Measurements from ENCODE around the gene FANCC.
"Not testable (repeated sequence)": the region's sequence is repeated elsewhere in the genome, so short reads cannot be mapped to it uniquely, and the experiment has no call there.

The FANCC gene

DNA sequence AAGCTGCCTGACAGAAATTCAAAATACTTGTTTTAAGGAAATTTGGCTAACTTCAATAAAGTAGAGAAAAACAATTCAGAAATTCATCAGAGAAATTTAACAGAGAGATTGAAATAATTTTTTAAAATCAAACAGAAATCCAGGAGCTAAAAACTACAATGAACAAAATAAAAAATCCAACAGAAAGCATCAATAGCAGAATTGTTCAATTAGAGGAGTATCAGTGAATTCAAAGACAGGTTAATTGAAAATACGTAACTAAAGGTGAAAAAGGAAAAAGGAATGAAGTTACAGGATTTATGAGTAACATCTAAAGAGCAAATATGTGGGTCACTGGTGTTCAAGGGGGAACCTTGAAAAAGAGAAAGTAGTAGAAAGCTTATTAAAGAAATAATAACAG lies 36.8 kb downstream of the FANCC start:
- DNase-seq (ENCODE audit: low read depth in 2 of 2), result no peak

DNA sequence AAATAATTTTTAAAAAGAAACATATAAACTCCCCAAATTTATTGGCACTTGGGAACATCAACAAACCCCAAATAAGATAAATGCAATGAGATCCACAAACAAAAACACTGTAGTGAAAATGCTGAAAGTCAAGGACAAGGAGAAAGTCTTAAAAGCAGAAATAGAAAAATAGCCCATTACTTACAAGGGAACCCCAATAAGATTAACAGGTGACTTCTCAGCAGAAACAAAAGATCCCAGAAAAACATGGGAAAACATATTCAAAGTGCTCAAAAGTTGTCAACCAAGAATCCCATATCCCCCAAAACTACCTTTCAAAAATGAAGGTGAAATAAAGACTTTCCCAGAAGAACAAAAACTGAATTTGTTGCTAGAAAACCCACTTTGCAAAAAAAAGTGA lies 40.0 kb downstream of the FANCC start:
- no peak for DNase-seq (ENCODE audit: low read depth in 2 of 2)

DNA sequence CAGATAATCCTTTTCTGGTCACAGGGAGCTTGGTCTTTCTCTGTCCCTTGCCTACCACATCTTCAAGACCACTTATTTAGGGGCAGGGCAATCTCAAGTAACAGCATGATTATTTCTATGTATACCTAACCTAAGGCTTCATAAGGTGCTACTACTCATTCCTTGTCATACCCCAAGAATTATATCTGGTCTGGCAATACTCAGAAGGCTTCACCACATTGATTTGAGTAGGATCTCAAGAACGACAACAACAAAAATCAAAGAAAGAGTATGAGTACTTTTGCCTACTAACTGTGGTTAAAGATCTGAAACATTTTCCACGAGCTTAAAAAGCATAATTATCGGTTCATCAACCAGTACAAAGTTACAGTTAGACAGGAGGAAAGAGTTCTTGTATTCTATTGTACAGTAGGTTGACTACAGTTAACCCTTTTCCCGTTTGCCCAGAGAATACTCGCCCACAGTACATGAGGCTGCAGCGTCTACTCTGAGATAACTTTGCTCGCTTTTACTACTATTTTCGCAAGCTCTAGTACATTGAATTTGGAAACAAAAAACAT lies 41.0 kb downstream of the FANCC start:
- DNase-seq (ENCODE audit: low read depth in 2 of 2), result no peak

DNA sequence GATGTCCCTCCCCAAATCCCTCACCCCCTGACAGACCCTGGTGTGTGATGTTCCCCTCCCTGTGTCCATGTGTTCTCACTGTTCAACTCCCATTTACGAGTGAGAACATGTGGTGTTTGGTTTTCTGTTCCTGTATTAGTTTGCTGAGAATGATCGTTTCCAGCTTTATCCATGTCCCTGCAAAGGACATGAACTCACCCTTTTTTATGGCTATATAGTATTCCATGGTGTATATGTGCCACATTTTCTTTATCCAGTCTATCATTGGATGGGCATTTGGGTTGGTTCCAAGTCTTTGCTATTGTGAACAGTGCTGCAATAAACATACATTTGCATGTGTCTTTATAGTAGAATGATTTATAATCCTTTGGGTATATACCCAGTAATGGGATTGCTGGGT lies 43.3 kb downstream of the FANCC start:
- DNase-seq (ENCODE audit: low read depth in 2 of 2), result not testable (repeated sequence)

DNA sequence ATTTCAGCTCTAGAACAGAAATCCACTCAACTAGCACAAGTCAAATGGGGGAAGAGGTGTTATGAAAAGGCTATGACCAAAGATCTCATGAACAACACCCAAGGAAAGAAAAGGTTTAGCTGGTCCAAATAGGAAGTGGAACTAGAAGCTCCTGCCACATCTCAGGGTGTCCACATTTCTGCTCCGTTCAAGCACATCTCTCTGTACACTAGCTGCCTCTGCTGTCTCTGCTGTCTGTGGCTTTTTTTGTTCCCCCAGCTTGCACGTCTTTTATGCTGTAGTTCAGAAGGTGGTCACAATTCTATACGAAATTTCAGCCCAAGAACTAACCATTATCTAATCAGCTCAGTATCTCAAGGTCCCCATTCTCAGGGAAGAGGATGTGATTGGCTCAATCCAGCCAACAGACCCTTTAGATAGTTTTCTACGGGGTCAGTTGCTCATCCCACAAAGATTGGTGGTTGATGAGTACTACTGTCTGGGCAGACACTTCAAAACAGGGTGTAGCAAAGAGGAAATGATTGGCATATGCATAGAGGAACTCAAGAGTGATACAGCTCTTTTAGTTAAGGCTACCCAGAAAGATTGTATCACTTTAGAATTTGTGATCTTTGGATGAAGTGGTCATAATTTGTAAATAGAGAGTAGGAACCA lies 44.0 kb downstream of the FANCC start:
- DNase-seq (ENCODE audit: low read depth in 2 of 2), result no peak

DNA sequence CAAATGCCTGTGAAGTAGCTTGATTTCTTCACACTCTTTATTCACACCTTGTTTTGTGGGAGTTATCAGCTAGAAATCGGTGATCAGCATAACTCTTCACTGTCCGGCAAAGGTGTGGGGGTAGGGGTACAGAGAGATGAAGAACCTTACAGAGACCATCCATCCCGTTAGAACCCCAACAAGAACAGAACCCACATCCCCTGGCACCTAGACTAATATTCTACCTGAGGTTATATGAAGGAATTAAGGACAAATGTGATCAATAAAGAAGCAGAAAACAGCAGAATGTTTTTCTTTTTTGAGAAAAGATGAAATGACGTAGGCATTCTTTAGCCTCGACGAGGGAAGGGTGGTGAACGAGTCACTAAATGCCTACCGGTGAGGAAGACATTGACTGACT lies 44.7 kb downstream of the FANCC start:
- DNase-seq (ENCODE audit: low read depth in 2 of 2), result no peak

DNA sequence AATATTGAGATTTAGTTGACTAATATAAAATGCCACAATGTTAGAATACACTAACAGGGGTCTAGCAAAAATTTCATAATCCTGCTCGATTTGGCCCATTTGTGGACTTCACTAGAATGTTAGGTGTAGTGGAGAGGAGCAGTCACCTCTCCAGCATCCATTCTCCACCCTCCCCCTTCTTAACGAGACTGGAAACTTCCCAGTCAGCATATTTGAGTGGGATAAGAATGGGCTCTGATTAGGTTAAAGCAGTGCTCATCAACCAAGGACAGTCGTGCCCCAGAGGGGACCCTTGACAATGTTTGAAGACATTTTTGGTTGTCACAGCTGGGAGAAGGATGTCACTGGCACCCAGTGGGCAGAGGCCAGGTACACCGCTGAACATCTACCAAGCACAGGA lies 46.7 kb downstream of the FANCC start:
- no peak for DNase-seq (ENCODE audit: low read depth in 2 of 2)

DNA sequence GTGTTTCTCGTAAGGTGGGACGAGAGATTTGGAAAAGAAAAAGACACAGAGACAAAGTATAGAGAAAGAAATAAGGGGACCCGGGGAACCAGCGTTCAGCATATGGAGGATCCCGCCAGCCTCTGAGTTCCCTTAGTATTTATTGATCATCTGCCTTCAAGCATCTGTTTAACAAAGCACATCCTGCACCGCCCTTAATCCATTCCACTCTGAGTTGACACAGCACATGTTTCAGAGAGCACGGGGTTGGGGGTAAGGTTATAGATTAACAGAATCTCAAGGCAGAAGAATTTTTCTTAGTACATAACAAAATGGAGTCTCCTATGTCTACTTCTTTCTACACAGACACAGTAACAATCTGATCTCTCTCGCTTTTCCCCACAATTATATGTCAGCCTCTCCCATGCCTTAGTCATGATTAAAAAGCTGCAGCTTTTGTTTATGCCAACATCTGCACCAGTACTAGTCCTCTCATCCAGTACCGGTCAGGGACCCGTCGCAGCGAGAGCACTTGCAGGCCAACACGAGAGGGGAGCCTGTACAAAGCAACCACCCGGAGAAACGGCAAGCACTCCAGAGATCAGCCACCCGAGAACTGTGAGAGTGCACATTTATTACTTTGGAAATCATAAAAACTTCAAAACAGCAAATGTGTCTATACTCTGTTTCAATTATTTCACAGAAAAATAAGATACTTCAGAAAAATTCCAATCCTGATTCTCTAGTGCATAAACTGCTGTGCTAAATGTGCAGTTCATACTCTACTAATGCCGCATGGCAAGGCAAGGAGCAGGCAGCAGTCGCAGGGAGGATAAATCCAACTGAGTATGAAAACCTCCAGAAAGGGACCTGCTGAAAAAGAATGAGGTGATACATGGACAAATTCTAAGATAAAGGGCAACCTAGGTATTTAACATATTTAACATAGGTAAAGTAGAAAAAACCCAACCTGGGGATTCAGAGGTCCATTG lies 47.4 kb downstream of the FANCC start:
- not testable (repeated sequence) for DNase-seq (ENCODE audit: low read depth in 2 of 2)

DNA sequence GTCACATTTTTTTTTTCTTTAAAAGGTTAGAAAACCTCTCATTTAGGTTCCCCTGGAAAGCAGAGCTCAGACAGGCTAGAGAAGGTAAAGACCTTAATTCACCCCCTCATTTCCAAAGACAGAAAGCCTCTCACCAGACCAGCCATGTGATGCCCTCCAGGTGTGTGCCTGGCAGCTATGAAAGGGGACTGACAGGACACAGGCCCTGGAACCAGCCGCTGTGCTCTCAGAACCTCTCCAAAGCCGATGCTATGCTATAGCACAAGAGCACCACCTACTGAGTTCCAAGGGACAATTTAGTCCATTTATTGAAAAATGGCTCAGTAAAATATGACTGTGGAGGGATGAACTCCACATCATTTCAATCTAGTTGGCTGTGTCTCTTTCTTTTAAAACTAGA lies 48.8 kb downstream of the FANCC start:
- no peak for DNase-seq (ENCODE audit: low read depth in 2 of 2)

DNA sequence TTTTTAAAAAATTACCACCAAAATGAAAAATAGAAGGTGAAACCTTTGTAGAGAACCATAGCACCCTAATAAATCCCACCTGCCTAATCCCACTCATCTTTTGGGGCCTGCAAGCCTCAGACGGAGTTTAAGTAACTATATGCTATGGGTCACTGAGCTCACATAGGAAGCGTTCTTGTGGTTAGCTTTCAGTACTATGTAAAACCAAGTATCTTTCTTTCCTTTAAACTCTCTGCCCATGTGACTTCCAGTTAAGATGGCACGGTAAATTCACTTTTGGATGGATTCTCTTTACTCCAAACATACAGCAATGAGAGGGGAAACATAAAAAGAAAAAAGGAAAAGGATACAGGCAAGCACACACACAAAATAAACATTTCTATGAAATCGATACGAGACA lies 50.9 kb downstream of the FANCC start:
- DNase-seq (ENCODE audit: low read depth in 2 of 2), result no peak

DNA sequence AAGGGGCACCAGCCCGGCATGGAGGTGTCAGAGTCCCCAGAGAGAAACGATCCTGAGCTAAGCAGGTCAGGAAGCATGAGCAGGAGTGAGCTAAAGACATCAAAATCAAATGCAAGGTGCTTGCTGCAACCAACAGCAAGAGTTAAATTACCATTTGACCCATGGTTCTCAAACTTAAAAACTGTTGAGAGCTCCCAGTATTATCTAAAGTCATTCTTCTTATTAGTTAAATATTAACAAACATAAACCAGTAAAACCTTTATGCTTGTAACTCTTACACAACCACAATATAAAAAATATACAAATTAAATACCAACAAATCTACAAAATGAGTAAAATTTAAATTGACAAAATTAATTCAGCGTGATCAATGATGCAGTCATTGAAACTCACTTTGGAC lies 51.5 kb downstream of the FANCC start:
- no peak for DNase-seq (ENCODE audit: low read depth in 2 of 2)

DNA sequence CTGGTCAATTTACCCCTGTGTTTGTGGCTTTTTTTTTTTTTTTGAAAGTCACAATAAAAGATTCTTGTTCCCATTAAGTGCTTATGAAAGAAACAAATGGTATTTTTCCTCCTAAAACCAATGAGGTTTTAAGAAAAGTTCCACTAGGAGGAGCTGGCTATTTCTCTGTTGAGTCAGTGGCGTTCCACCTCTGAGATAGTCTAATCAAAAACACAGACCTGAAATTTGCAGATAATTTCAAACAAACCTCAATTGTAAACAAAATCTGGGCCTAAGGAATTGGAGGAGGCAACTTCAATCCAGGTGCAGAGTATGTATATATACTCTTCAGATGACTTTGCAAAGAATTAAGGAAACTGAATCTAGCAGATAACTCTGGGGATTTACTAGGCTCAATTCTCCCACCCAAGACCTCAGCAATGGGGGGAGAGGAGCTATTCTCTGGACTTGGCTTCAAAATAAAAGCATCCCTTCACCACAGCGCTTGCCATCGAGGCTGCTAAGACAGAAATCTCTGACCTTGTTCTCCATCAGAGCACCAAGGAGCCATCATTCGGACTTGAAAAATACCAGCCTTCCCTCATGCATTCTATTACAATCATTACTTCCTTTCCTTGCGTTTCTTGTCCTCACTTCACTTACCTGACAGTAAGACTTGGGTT lies 52.4 kb downstream of the FANCC start:
- no peak for DNase-seq (ENCODE audit: low read depth in 2 of 2)

DNA sequence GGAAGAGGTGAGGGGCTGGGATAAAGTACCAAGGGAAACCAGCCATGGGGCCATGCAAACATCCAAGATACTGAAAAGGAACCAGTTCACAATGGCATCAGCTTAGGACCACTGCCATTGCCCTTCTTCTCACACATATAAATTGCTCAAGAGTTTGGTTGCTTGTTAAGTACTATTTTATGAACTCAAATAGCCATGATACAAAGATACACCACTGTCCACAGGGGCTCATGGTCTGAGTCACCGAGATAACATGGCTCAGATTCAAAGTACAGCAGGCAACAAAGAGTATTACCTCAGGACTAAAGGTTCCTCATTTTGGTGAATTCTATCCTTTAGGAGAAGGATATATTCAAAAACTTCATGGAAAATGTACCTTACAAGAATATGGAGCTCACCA lies 55.6 kb downstream of the FANCC start:
- DNase-seq (ENCODE audit: low read depth in 2 of 2), result no peak

DNA sequence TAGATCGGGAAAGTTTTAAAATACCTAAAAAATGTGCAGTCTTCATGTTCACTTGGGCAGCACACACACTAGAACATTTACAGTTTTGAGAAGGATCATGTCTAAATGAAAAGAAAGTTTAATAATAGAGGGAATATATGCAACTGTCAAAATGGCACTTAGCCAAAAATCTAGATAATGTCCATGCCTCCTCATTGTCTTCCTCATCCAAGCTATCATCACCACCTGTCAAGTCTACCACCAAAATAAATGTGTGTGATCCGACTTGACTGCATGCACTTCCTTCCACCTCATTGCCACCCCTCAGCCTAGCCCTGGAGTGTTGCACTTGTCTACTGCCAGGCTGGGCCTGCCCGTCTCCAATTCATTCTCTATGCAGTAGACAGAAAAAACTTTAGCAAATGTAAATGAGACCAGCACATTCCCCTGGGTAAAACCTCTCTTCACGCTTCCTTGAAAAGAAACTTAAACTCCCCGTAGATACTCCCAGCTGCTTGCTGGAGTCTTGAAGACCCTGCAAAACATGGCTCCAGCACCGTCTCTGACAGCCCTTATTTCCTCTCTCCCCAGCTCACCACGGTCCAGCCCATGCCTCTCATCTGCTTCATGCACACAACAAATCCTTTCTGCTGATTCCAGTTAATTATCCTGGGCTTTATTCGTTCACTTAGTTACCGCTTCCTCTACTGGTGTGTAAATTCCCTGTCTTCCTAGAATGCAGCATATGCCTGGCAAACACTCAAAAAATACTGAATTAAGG lies 66.9 kb downstream of the FANCC start:
- no peak for DNase-seq (ENCODE audit: low read depth in 2 of 2)

DNA sequence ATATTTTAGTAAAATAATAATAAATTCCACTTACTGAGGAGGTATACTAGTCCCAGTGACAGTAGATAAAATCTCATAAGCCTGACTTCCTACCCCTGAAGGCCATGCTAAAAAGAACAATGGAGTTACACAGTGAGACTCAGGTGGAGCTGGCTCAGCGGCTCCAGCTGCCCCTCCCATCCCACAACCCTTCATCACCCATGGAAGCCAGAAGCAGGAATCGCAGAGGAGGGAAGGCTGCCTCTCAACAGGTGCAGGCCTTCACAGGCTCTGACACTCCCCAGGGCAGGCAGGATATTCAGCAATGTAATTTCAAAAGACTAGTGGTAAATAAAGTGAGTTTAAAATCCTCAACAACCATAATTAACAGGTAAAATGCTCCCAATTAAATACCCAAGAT lies 67.5 kb downstream of the FANCC start:
- DNase-seq (ENCODE audit: low read depth in 2 of 2), result no peak

DNA sequence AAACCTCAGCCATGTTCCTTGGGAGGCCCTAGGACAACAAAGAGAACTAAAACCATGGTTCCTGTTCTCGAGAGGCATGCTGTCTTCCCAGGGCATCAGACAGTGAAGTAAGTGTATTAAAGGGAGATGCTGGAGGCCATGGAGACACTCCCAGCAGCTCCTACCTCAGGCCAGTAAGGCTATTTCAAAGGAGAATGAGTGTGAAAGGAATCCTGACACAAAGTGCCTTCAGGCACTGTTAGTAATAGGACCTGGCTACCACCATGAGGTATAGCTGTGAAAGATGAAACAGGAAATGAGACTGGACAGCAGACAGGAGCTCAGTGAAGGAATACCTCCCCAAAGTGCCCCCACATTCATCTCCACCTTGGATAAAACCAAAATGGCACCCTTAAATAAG lies 71.0 kb downstream of the FANCC start:
- no peak for DNase-seq (ENCODE audit: low read depth in 2 of 2)

DNA sequence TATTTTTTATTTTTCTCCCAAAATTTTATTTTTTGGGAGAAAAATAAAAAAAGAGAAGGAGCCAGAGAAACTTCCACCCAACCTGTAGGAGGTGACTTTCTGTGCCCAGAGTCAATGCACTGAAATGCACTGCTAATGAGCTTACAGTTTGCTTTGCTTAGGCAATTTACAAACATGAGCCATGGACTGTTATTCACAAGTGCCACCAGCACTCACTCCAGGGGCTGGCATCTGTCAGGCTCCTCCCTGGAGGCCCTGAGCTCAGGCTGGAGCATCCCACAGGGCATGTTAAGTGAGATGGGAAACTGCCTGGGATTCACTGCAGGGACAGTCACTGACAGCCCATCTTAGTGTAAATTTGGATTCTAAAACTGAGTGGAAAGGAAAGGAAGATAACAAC lies 74.9 kb downstream of the FANCC start:
- DNase-seq (ENCODE audit: low read depth in 2 of 2), result no peak

DNA sequence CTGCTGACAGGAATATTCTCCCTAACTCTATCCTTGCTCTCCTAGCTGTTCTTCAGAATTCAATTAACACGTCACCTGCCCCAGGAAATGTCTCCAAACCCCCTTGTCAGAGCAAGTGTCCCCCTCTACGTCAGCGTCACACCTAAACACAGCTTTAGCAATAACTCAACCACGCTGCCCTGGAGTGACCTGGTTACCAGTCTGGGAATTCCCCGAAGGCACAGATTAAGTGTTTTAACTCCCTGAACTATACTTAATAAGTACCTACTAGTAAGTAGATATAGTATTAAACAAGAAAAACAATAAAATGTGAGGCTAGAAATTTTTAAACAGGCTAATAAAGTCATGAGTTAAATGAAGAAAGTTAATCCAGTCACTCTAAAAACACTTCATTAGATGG lies 78.4 kb downstream of the FANCC start:
- DNase-seq (ENCODE audit: low read depth in 2 of 2), result no peak

DNA sequence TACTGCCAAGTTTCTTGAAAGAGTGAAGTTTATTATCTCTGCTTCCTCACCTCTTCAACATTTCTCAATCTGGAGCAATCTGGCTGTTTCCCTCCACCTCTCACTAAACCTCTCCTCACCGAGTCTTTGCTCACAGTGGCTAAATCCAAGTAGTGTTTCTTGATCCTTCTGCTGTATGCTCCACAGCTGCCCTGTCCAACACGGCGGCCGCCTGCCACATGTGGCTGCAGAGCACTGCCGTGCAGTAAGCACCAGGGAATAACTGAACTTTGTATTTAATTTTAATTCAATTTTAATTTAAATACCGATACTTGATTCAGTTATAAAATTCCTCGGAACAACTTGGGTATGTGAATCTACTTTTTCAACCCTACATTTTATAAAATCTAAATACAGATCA lies 80.2 kb downstream of the FANCC start:
- no peak for DNase-seq (ENCODE audit: low read depth in 2 of 2)

DNA sequence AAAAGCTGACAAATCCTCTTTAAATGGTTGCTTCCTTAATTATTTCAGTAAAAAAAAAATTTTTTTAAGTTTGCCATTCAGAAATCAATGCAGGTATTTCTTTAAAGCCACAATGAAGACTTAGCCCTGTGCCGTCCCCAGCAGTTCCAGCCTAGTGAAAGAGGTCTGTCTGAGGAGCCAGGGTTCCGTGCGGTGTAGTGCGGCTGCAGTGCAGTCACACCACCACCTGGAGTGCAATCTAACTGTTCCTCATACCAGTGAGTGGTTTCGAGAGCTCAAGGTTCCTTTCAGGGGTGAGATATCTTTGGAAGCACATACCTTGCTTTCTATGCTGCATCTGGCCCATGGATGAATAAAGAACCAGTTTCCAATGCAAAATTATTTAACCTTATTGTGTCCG lies 87.5 kb downstream of the FANCC start:
- DNase-seq (ENCODE audit: low read depth in 2 of 2), result no peak

DNA sequence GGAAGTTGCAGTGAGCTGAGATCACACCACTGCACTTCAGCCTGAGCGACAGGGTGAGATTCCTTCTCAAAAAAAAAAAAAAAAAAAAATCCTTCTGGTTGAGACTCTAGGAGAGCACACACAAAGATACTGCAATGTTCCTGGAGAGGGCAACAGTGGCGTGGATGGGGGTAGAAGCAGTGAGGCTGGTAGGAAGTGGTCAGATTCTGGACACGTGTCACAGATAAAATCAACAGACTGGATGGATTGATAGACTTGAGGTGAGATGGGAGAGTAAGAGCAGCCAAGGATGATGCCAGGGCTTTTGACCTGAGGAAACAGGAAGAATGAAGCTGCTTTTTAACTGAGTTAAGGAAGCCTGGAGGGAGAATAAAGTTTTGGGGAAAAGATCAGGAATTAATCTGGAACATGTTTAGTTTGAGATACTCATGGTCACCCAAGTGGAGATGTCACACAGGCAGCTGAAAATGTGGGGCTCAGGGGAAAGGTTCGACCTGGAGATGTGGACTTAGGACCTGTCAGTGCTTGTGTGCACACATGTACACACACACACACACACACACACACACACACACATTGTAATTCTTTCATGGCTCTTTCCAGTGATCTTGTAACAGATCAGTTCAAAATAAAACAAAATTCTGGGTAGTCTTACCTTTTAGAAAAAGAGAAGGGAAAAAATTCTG lies 88.1 kb downstream of the FANCC start:
- no peak for DNase-seq (ENCODE audit: low read depth in 2 of 2)
